SK-N-SH treated with all-trans-retinoic acid at 6 μM for 48 hours (cell line): ENCODE measurements around the gene C3.

Experiments
- ATAC-seq: fragments of 200-7000 bp; cut with Tn5 transposase; 3 replicates; pipeline ENCODE4 v1.9.1; 2020; ENCODE audit warnings: mild to moderate bottlenecking, moderate library complexity
- ARNTL ChIP-seq: fragments of 450-650 bp; formaldehyde crosslinking; IDR thresholded peaks from 2 replicates; pipeline ENCODE4 v1.5.0; 2020; ENCODE audit warnings: low read depth, mild to moderate bottlenecking, moderate library complexity, borderline replicate concordance
- CSDC2 ChIP-seq: fragments of 250-450 bp; sonication (Bioruptor Pico); IDR thresholded peaks from 2 replicates; pipeline ENCODE4 v1.5.0; 2020; ENCODE audit warnings: mild to moderate bottlenecking, moderate library complexity
- GLIS3 ChIP-seq: fragments of 250-450 bp; sonication (Bioruptor Pico); IDR thresholded peaks from 2 replicates; pipeline ENCODE4 v1.5.0; 2020; ENCODE audit warnings: mild to moderate bottlenecking, moderate library complexity
- ISL1 ChIP-seq: fragments of 250-450 bp; sonication (Bioruptor Pico); IDR thresholded peaks from 2 replicates; pipeline ENCODE4 v2.1.2; 2022; ENCODE audit warnings: mild to moderate bottlenecking, moderate library complexity
- OSR1 ChIP-seq: fragments of 250-450 bp; sonication (Bioruptor Pico); IDR thresholded peaks from 2 replicates; pipeline ENCODE4 v1.8.0; 2022; ENCODE audit warnings: moderate library complexity, mild to moderate bottlenecking, inconsistent platforms
- RARB ChIP-seq: fragments of 250-450 bp; sonication (Bioruptor Pico); IDR thresholded peaks from 2 replicates; pipeline ENCODE4 v1.8.0; 2021; ENCODE audit warnings: mild to moderate bottlenecking, moderate library complexity
- SNAI2 ChIP-seq: fragments of 250-450 bp; sonication (Bioruptor Pico); IDR thresholded peaks from 2 replicates; pipeline ENCODE4 v1.5.0; 2020; ENCODE audit warnings: mild to moderate bottlenecking, moderate library complexity
- TOX ChIP-seq: fragments of 250-450 bp; sonication (Bioruptor Pico); IDR thresholded peaks from 2 replicates; pipeline ENCODE4 v1.8.0; 2021; ENCODE audit warnings: mild to moderate bottlenecking, moderate library complexity, borderline replicate concordance
- ZC3H10 ChIP-seq: fragments of 250-450 bp; sonication (Bioruptor Pico); IDR thresholded peaks from 2 replicates; pipeline ENCODE4 v1.5.1; 2021; ENCODE audit warnings: mild to moderate bottlenecking, moderate library complexity
- ZFP3 ChIP-seq: fragments of 250-450 bp; sonication (Bioruptor Pico); IDR thresholded peaks from 2 replicates; pipeline ENCODE4 v1.5.0; 2020; ENCODE audit warnings: mild to moderate bottlenecking, moderate library complexity
- ZFP30 ChIP-seq: fragments of 450-650 bp; formaldehyde crosslinking; IDR thresholded peaks from 2 replicates; pipeline ENCODE4 v1.5.0; 2022; ENCODE audit warnings: mild to moderate bottlenecking, moderate library complexity
- ZNF565 ChIP-seq: fragments of 450-650 bp; formaldehyde crosslinking; conservative IDR thresholded peaks from 2 replicates; pipeline ENCODE4 v1.5.0; 2020; ENCODE audit warnings: low read depth, mild to moderate bottlenecking, moderate library complexity
- ZNF70 ChIP-seq: fragments of 450-650 bp; formaldehyde crosslinking; IDR thresholded peaks from 2 replicates; pipeline ENCODE4 v1.5.0; 2020; ENCODE audit warnings: mild to moderate bottlenecking, moderate library complexity
- TF ChIP-seq, protein P1 (sequence below): fragments of 250-450 bp; sonication (Bioruptor Pico); IDR thresholded peaks from 2 replicates; pipeline ENCODE4 v1.8.0; 2021; ENCODE audit warnings: low read depth, mild to moderate bottlenecking, moderate library complexity, borderline replicate concordance
- TF ChIP-seq, protein P2 (sequence below): fragments of 250-450 bp; sonication (Bioruptor Pico); IDR thresholded peaks from 2 replicates; pipeline ENCODE4 v1.5.1; 2020; ENCODE audit warnings: low read depth, mild to moderate bottlenecking, moderate library complexity
- TF ChIP-seq, protein P3 (sequence below): fragments of 250-450 bp; sonication (Bioruptor Pico); IDR thresholded peaks from 2 replicates; pipeline ENCODE4 v1.8.0; 2020; ENCODE audit warnings: mild to moderate bottlenecking, moderate library complexity, borderline replicate concordance
- TF ChIP-seq, protein P4 (sequence below): fragments of 250-450 bp; sonication (Bioruptor Pico); IDR thresholded peaks from 2 replicates; pipeline ENCODE4 v1.5.0; 2020; ENCODE audit warnings: mild to moderate bottlenecking, moderate library complexity
- TF ChIP-seq, protein P5 (sequence below): fragments of 250-450 bp; sonication (Bioruptor Pico); IDR thresholded peaks from 2 replicates; pipeline ENCODE4 v1.5.1; 2021; ENCODE audit warnings: mild to moderate bottlenecking, moderate library complexity

The C3 gene

DNA sequence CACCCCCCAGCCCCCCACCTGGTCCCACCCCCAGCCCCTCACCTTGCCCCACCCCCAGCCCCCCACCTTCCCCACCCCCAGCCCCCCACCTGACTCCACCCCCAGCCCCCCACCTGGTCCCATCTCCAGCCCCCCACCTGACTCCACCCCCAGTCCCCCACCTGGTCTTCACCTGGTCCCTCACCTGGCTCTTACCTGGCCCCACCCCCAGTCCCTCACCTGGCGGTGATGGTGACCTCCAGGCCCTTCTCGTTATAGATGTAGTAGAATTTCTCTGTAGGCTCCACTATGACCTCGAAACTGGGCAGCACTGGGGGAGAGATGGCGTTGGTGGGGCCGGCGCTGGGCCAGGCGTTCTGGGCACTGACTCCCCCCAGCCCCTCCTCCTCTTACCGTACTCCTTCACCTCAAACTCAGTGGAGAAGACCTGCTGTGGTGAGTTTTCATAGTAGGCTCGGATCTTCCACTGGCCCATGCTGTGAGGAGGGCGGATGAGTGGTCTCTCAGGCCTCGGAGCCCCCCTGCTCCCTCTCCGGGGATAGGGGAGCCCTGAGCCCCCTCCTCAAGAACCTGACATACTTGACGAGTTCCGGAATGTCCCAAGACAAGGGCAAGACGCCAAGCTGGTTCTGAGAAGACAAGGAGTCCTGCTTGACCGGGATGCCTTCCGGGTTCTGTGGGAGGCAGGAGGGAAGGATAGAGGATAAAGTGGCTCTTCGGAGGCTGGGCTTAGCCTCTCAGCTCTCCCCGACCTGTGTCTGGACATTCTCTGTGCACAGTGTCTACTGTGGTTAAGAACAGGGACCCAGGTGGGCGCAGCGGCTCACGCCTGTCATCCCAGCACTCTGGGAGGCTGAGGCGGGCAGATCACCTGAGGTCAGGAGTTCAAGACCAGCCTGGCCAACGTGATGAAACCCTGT, 6.4 kb downstream of the C3 start (continued):
- TF ChIP-seq, protein P1, sequence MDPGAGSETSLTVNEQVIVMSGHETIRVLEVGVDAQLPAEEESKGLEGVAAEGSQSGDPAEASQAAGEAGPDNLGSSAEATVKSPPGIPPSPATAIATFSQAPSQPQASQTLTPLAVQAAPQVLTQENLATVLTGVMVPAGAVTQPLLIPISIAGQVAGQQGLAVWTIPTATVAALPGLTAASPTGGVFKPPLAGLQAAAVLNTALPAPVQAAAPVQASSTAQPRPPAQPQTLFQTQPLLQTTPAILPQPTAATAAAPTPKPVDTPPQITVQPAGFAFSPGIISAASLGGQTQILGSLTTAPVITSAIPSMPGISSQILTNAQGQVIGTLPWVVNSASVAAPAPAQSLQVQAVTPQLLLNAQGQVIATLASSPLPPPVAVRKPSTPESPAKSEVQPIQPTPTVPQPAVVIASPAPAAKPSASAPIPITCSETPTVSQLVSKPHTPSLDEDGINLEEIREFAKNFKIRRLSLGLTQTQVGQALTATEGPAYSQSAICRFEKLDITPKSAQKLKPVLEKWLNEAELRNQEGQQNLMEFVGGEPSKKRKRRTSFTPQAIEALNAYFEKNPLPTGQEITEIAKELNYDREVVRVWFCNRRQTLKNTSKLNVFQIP: no peak
- no peak for TF ChIP-seq ZNF565 (CRISPR knock-in tag)

DNA sequence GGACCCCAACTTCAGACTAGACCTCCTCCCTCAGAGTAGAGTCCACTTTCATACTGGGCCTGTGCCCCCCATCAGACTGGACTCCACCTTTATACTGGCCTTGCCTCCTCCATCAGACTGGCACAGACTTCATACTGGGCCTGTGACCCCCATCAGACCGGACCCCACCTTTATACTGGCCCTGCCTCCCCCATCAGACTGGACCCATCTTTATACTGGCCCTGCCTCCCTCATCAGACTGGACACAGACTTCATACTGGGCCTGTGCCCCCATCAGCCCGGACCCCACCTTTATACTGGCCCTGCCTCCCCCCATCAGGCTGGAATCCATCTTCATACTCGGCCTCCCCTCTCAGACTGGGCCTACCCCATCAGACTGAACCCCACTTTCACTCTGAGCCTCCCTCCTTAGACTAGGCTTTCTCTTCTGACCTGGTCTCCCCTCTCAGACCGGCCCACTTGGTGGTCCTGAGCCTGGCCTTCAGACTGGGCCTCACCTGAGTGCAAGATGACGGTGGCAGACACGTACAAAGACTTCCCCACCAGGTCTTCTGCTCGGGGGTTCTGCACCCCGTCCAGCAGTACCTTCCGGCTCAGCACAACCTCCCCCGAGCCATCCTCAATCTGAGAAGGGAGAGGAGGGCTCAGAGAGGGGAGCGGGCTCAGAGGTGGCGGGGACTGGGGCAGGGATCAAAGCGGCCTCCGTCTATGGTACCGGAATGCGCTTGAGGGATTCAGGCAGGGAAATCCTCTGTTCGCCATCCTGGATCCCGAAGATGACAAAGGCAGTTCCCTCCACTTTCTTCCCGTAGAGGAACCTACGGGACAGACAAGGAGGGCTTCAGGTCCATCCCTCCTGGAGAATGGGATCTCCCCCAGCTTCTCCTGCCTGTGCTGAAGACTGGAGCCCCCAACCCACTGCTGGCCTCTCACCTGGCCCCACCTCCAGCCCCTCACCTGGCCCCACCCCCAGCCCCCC, 7.5 kb downstream of the C3 start:
- TF ChIP-seq TOX (no peak), ZNF565 (CRISPR knock-in tag) (no peak), ZNF70 (no peak), GLIS3 (CRISPR knock-in tag) (no peak), ZFP3 (CRISPR knock-in tag) (no peak), ZFP30 (CRISPR knock-in tag) (no peak), ISL1 (CRISPR knock-in tag) (no peak), OSR1 (CRISPR knock-in tag) (no peak), RARB (CRISPR knock-in tag) (no peak), ZC3H10 (CRISPR knock-in tag) (no peak), ARNTL (CRISPR knock-in tag) (no peak), SNAI2 (CRISPR knock-in tag) (no peak), CSDC2 (CRISPR knock-in tag) (no peak)
- TF ChIP-seq, protein P2, sequence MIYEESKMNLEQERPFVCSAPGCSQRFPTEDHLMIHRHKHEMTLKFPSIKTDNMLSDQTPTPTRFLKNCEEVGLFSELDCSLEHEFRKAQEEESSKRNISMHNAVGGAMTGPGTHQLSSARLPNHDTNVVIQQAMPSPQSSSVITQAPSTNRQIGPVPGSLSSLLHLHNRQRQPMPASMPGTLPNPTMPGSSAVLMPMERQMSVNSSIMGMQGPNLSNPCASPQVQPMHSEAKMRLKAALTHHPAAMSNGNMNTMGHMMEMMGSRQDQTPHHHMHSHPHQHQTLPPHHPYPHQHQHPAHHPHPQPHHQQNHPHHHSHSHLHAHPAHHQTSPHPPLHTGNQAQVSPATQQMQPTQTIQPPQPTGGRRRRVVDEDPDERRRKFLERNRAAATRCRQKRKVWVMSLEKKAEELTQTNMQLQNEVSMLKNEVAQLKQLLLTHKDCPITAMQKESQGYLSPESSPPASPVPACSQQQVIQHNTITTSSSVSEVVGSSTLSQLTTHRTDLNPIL (CRISPR knock-in tag): no peak
- TF ChIP-seq, protein P1: no peak
- TF ChIP-seq, protein P3, sequence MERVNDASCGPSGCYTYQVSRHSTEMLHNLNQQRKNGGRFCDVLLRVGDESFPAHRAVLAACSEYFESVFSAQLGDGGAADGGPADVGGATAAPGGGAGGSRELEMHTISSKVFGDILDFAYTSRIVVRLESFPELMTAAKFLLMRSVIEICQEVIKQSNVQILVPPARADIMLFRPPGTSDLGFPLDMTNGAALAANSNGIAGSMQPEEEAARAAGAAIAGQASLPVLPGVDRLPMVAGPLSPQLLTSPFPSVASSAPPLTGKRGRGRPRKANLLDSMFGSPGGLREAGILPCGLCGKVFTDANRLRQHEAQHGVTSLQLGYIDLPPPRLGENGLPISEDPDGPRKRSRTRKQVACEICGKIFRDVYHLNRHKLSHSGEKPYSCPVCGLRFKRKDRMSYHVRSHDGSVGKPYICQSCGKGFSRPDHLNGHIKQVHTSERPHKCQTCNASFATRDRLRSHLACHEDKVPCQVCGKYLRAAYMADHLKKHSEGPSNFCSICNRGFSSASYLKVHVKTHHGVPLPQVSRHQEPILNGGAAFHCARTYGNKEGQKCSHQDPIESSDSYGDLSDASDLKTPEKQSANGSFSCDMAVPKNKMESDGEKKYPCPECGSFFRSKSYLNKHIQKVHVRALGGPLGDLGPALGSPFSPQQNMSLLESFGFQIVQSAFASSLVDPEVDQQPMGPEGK (CRISPR knock-in tag): no peak
- TF ChIP-seq, protein P4, sequence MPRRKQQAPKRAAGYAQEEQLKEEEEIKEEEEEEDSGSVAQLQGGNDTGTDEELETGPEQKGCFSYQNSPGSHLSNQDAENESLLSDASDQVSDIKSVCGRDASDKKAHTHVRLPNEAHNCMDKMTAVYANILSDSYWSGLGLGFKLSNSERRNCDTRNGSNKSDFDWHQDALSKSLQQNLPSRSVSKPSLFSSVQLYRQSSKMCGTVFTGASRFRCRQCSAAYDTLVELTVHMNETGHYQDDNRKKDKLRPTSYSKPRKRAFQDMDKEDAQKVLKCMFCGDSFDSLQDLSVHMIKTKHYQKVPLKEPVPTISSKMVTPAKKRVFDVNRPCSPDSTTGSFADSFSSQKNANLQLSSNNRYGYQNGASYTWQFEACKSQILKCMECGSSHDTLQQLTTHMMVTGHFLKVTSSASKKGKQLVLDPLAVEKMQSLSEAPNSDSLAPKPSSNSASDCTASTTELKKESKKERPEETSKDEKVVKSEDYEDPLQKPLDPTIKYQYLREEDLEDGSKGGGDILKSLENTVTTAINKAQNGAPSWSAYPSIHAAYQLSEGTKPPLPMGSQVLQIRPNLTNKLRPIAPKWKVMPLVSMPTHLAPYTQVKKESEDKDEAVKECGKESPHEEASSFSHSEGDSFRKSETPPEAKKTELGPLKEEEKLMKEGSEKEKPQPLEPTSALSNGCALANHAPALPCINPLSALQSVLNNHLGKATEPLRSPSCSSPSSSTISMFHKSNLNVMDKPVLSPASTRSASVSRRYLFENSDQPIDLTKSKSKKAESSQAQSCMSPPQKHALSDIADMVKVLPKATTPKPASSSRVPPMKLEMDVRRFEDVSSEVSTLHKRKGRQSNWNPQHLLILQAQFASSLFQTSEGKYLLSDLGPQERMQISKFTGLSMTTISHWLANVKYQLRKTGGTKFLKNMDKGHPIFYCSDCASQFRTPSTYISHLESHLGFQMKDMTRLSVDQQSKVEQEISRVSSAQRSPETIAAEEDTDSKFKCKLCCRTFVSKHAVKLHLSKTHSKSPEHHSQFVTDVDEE: no peak
- TF ChIP-seq, protein P5, sequence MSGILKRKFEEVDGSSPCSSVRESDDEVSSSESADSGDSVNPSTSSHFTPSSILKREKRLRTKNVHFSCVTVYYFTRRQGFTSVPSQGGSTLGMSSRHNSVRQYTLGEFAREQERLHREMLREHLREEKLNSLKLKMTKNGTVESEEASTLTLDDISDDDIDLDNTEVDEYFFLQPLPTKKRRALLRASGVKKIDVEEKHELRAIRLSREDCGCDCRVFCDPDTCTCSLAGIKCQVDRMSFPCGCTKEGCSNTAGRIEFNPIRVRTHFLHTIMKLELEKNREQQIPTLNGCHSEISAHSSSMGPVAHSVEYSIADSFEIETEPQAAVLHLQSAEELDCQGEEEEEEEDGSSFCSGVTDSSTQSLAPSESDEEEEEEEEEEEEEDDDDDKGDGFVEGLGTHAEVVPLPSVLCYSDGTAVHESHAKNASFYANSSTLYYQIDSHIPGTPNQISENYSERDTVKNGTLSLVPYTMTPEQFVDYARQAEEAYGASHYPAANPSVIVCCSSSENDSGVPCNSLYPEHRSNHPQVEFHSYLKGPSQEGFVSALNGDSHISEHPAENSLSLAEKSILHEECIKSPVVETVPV: no peak
- no peak for ATAC-seq
